ENCODE data around the gene LIMS2.

Gene LIMS2

DNA sequence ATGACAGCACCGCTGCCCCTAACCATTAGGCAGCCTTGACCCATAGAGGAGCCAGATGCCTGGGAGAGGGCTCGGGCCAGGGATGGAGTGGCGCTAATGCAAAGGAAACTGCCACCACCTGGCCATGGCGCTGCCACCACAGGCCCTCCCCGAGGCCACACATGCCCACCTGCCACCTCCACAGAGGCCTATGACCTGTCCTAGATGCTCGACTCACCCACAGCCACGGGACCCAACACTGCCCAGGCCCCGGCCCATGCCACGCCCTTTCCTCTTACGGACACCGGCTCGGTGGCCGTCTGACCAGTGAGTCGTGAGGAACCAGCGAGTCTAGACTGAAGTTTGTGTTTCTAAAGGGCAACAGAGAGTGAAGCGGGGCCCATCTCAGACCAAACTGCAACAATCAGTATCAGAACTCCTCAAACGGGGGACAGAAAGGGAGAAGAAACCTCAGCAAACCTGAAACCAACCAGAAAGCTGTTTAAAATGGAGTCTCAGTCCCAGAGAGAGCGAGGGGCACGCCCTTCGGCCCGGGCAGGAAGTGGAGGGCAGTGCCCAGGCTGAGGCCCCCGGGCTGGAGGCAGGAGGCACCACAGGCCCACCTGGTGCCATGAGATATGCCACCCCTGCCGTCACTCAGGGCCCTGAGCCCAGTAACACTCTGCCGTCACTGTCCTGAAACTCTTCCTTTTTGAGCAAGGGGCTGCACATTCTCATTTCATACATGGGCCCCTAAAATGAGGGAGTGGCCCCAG, 28.7 kb downstream of the LIMS2 start:
- H3K36me3 ChIP-seq (ENCODE audit: control insufficient read depth, insufficient read depth, low read length, severe bottlenecking): no peaks in the 10 kb centered on the region
- H3K9me3 ChIP-seq (ENCODE audit: control insufficient read depth, low read length): no peaks in the 10 kb centered on the region
- no peaks in the 10 kb centered on the region for H3K27me3 ChIP-seq (replicated peaks; ENCODE audit: control insufficient read depth, insufficient read depth, low read length)
- H3K4me1 ChIP-seq (ENCODE audit: control insufficient read depth, insufficient read depth, low read length): peaks cover 14% of the 10 kb centered on the region
- DNase-seq (ENCODE audit: low read depth): no peak
- H3K4me3 ChIP-seq (ENCODE audit: low read length): no peak overlapping the region
- no peak overlapping the region for H3K9ac ChIP-seq (ENCODE audit: low read length)

DNA sequence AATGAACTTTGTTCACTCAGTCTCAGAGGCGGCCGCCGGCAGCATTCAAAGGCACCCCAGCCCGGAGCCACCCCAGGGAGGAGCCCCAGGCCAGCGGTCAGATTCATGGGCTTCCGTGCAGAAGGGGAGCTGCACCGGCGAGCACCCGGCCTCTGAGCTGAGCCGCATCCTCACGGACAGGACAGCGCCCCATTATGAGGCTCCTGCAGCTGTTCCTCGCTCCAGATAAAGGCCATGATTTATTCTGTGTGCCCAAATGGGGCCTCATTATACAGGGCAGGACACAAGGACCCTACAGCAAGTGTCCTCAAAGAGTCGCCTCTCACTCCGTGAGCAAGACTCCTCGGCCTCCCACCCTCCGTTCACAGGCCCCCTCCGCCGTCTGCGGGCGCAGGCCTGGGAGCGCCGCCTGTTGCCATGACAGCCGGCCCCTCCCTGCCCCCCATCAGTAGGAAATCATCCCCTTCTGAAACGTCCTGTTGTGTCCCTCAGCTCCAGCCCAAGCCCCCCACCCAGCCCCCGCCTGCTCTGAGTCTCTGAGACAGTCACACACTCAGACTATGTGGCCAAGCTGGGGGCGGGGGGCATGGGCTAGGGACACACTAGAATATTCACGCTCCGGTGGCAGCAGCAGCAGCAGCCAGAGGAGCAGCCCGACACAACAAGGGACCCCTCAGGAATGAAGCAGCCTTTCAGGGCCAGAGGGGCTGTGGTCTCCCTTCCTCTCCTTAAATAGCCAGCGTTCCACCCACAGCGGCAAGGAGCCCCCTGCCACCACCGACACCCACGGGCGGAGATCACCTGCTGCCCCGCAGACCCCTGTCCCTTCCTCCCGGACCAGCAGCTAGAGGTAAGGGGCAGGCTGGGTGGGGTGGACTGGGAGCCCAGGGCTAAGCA, 29.7 kb downstream of the LIMS2 start, which contains the start of gene GPR17:
Gene GPR17, plus strand, starts transcription at position 759 of the 897 bp plus-strand sequence. CDS start 4,583 bp downstream, outside the sequence.
- Histone ChIP-seq H3K4me3 (ENCODE audit: low read length) (no peak within 1 kb of the TSS), H3K27me3 (replicated peaks; ENCODE audit: control insufficient read depth, insufficient read depth, low read length) (no peaks in the 10 kb centered on the region), H3K36me3 (ENCODE audit: control insufficient read depth, insufficient read depth, low read length, severe bottlenecking) (no peaks in the 10 kb centered on the region), H3K4me1 (ENCODE audit: control insufficient read depth, insufficient read depth, low read length) (peaks cover 14% of the 10 kb centered on the region), H3K9me3 (ENCODE audit: control insufficient read depth, low read length) (no peaks in the 10 kb centered on the region), H3K9ac (ENCODE audit: low read length) (no peak within 1 kb of the TSS)
- no peak for DNase-seq (ENCODE audit: low read depth)

DNA sequence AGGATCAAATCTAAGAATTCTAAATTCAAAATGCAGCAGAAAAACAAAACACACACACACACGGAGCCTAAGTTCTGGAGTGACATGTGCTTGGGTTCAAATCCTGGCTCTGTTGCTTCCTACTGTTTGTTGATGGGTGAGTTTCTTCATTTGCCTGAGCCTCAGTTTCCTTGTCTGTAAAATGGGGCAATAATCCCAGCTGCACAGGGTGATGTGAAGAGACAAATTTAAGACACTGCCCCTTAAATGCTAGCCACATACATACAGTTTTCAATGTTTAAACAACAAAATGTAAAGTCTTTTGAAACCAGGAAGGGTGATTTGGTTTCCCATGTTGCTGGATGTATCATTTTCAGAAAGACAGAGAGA, 30.3 kb downstream of the LIMS2 start:
- no peaks in the 10 kb centered on the region for H3K36me3 ChIP-seq (ENCODE audit: control insufficient read depth, insufficient read depth, low read length, severe bottlenecking)
- H3K9me3 ChIP-seq (ENCODE audit: control insufficient read depth, low read length): no peaks in the 10 kb centered on the region
- no peaks in the 10 kb centered on the region for H3K27me3 ChIP-seq (replicated peaks; ENCODE audit: control insufficient read depth, insufficient read depth, low read length)
- DNase-seq (ENCODE audit: low read depth): no peak
- no peak overlapping the region for H3K9ac ChIP-seq (ENCODE audit: low read length)
- H3K4me1 ChIP-seq (ENCODE audit: control insufficient read depth, insufficient read depth, low read length): peaks cover 14% of the 10 kb centered on the region
- H3K4me3 ChIP-seq (ENCODE audit: low read length): no peak overlapping the region

DNA sequence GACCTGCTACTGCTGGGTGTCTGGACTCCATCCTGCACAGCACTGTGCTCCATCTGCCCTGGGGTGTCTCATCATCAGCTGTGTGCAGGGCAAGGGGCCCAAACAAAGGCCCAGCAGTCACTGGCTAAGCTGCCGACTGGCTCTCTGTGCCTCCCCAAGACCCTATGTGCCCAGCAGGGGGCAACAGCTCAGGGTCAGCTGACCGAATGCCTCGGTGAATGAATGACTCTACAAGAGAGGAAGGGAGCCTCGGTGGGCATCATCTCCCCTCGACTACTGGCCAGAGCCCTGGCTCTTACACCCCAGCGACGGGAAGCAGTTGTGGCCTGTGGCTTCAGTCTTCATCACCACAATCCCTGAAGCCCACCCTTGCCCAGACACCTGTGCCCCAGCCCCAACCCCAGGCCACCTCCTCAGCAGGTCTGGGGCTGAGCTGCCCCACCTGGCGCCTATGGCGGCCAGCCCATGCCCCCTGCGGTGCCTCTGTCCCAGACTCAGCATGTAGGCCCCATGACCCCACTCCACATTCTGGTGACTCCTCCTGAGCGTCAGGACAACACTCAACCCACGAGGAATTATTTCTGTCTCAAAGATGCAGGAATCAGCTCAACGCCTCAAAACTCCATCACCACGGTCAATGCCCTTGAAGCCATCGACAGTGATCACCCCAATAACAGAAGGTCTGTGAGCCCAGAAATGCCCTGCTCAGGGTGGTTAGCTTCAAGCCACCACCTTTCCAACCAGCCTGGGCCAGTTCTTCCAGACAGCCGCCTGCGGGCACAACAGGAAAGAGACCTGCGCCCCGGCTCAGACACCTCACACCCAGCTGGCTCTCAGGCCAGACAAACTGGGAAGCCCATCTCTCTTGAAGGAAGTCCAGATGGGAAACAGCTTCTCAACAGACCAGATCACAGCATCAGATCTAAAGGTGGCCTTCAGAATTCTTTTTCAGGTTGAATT, 31.0 kb downstream of the LIMS2 start:
- no peaks in the 10 kb centered on the region for H3K27me3 ChIP-seq (replicated peaks; ENCODE audit: control insufficient read depth, insufficient read depth, low read length)
- H3K9me3 ChIP-seq (ENCODE audit: control insufficient read depth, low read length): no peaks in the 10 kb centered on the region
- H3K4me3 ChIP-seq (ENCODE audit: low read length): no peak overlapping the region
- H3K36me3 ChIP-seq (ENCODE audit: control insufficient read depth, insufficient read depth, low read length, severe bottlenecking): no peaks in the 10 kb centered on the region
- H3K4me1 ChIP-seq (ENCODE audit: control insufficient read depth, insufficient read depth, low read length): peaks cover 11% of the 10 kb centered on the region
- DNase-seq (ENCODE audit: low read depth): no peak
- no peak overlapping the region for H3K9ac ChIP-seq (ENCODE audit: low read length)

DNA sequence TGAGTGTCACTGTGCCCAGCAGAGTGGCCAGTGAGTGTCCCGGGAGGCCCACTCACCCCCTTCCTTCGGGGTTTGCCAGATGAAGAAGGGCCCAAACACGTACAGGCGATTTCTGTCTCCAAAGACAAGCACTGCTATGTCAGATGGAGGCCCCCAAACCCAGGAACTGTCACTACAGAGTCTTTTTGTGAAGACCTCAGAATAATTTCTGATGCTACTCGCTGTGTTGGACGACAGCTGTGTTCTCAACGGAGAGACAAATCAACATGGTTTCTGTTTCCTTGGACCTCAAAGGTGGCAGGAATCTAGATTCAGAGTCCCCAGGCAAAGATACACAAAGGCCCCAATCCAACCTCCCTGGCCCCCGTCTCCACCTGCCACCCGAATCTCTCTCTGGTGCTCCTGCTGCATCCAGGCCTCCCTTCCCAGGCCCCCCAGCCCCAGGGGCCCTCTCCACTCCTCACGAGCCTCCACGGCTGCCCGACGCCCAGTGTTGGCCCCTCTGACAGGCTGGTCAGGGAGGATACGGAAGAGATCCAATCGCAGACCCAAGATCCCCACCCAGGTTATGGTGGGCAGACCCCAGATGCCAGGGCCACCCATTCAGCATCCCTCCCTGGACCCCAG, 31.8 kb downstream of the LIMS2 start:
- DNase-seq (ENCODE audit: low read depth): no peak
- no peak overlapping the region for H3K9ac ChIP-seq (ENCODE audit: low read length)
- peaks cover 9% of the 10 kb centered on the region for H3K4me1 ChIP-seq (ENCODE audit: control insufficient read depth, insufficient read depth, low read length)
- H3K9me3 ChIP-seq (ENCODE audit: control insufficient read depth, low read length): no peaks in the 10 kb centered on the region
- H3K4me3 ChIP-seq (ENCODE audit: low read length): no peak overlapping the region
- H3K27me3 ChIP-seq (replicated peaks; ENCODE audit: control insufficient read depth, insufficient read depth, low read length): no peaks in the 10 kb centered on the region
- no peaks in the 10 kb centered on the region for H3K36me3 ChIP-seq (ENCODE audit: control insufficient read depth, insufficient read depth, low read length, severe bottlenecking)

DNA sequence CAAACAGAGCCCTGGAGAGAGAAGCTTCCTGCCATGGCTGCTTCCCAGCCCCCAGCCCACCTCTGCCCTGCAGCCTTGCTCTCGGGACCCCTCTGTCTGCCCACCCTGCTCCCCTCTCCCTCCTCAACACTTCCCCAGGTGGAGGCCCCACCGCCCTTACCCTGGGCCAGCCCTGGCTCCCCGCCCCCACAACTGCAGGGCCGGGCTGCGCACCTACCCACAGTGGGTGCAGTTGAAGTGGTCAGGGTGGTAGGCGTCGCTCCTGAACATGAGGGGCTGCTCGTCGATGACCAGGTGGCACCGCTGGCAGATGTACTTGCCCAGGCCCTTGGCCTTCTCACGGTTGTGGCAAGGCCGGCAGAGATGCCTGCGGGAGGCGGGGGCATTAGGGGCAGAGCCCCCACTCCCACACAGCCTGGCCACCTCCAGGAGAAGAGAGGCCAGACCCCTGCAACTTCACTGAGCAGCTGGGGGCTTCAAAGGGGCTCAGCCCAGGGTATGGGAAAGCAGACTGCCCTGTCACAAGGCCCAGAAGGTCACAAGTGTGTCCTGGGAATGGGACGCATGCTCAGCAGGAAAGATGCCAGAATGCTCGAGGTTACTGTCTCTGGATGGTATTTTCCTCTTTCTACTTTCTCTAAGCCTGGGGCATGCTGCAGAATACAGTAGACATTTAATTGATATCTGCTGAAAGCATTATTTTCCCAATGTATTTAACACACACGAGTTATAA, 32.5 kb downstream of the LIMS2 start:
- Histone ChIP-seq H3K4me1 (ENCODE audit: control insufficient read depth, insufficient read depth, low read length) (peaks cover 11% of the 10 kb centered on the region), H3K9me3 (ENCODE audit: control insufficient read depth, low read length) (no peaks in the 10 kb centered on the region), H3K36me3 (ENCODE audit: control insufficient read depth, insufficient read depth, low read length, severe bottlenecking) (no peaks in the 10 kb centered on the region), H3K9ac (ENCODE audit: low read length) (no peak overlapping the region), H3K4me3 (ENCODE audit: low read length) (no peak overlapping the region), H3K27me3 (replicated peaks; ENCODE audit: control insufficient read depth, insufficient read depth, low read length) (no peaks in the 10 kb centered on the region)
- no peak for DNase-seq (ENCODE audit: low read depth)

DNA sequence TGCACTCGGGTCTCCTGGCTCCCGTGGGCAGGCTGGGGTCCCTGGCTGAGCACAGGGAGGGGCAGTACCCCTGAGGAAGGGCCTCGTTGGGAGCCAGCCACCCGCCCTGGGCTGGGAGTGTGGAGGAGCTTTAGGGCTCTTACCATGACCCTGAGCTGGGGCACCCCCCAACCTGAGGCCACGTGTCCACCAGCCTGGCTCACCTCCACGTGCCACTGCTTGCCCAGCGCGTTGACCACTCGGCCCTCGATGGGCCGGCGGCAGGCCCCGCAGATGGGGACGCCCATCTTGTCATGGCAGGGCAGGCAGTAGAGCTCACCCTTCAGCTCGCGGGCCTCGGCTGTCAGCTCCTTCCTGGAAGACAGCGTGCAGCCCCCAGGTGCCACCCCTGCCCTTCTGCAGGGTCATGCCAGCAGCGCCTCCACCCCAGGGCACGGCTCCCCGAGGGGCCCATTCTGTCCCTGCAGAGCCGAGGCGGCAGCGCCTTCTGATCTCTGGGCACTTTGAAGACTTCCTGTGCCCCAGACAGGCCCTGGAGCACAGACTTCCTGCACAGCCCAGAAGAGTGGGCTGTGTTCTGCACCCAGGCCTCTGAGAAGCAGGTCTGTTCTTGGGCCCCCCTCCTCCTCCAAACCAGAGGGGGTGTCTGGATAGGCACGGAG, 33.4 kb downstream of the LIMS2 start:
- no peaks in the 10 kb centered on the region for H3K9me3 ChIP-seq (ENCODE audit: control insufficient read depth, low read length)
- no peaks in the 10 kb centered on the region for H3K36me3 ChIP-seq (ENCODE audit: control insufficient read depth, insufficient read depth, low read length, severe bottlenecking)
- H3K9ac ChIP-seq (ENCODE audit: low read length): no peak overlapping the region
- H3K4me3 ChIP-seq (ENCODE audit: low read length): no peak overlapping the region
- peaks cover 16% of the 10 kb centered on the region for H3K4me1 ChIP-seq (ENCODE audit: control insufficient read depth, insufficient read depth, low read length)
- no peaks in the 10 kb centered on the region for H3K27me3 ChIP-seq (replicated peaks; ENCODE audit: control insufficient read depth, insufficient read depth, low read length)
- DNase-seq (ENCODE audit: low read depth): no peak

DNA sequence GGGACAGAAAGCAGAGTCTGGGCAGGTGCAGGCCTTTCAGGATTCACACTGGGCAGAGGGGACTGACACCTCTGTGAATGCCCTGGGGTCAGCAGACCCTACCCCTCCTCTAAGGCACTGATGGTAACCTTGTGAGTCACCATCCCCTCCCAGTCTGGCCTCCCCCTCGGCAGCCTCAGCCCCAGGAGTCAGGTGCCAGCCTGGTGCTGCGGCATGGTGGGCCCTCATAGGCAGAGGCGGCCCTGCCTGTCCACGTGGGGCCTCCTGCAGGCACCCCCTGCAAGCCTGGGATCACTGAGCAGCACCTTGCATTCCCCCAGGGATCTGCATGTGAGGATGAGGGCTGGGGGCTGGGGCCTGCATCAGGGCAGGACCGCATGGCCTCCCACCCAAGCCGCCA, 34.2 kb downstream of the LIMS2 start:
- Histone ChIP-seq H3K4me3 (ENCODE audit: low read length) (no peak overlapping the region), H3K36me3 (ENCODE audit: control insufficient read depth, insufficient read depth, low read length, severe bottlenecking) (no peaks in the 10 kb centered on the region), H3K27me3 (replicated peaks; ENCODE audit: control insufficient read depth, insufficient read depth, low read length) (no peaks in the 10 kb centered on the region), H3K9me3 (ENCODE audit: control insufficient read depth, low read length) (no peaks in the 10 kb centered on the region), H3K9ac (ENCODE audit: low read length) (no peak overlapping the region), H3K4me1 (ENCODE audit: control insufficient read depth, insufficient read depth, low read length) (peaks cover 14% of the 10 kb centered on the region)
- no peak for DNase-seq (ENCODE audit: low read depth)

DNA sequence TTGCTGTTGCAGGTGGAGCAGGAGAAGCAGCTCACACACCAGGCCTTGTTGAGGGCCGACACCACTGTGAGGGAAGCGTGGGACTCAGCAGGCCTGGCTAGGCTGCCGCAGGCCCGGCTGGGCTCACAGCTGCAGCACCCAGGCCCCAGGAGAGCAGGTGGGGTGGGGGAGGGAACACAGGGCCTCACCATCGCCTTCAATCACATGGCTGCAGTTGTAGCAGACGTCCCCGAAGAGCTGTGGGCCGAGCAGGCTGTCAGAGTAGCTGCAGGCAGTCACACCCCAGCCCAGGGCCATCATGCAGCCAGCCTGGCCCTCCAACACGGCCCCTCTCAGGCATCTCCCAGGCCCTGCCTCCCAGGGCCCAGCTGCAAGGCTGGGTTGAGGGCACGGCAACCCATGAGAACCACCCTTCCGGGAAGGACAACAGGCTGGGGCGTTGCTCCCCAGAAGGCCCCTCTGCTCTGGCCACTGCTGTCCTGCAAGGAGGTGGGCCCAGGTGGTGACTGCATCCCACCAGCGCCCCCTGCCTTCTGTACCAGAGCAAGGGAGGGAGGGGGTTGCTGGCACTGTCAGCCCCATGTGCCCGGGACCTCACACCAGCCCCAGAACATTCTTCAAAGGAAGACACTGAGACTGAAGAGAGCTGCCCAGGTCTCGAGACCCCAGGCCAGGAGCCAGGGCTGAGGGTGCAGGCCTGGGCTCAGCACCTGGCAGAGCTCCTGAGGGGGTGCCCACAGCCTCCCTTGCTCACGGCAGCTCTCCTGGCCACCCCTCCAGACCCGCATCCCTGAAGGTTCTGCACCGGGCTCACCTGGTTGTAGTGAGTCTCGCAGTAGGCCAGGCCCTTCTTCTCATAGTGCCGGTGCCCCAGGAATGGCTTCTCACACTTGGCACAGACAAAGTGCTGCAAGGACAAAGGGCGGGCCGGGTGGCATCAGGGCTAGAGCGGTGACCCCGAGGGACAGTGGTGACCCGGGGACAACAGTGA, 35.0 kb downstream of the LIMS2 start:
- Histone ChIP-seq H3K9me3 (ENCODE audit: control insufficient read depth, low read length) (no peaks in the 10 kb centered on the region), H3K36me3 (ENCODE audit: control insufficient read depth, insufficient read depth, low read length, severe bottlenecking) (no peaks in the 10 kb centered on the region), H3K4me3 (ENCODE audit: low read length) (no peak overlapping the region), H3K9ac (ENCODE audit: low read length) (no peak overlapping the region), H3K4me1 (ENCODE audit: control insufficient read depth, insufficient read depth, low read length) (peaks cover 14% of the 10 kb centered on the region), H3K27me3 (replicated peaks; ENCODE audit: control insufficient read depth, insufficient read depth, low read length) (no peaks in the 10 kb centered on the region)
- DNase-seq (ENCODE audit: low read depth): no peak

Measured in adipocyte (in vitro differentiated cells).